ENCODE measurements around the gene ANKRD44.

- no peak for TF ChIP-seq CTCF (IDR thresholded peaks at IDR 0.05; ENCODE audit: low read length)
- no peak for TF ChIP-seq EZH2 (IDR thresholded peaks at IDR 0.05; ENCODE audit: borderline replicate concordance, low read length)
Observed at GRCh38 chr2:197073701-197074433, 236.7 kb downstream of the ANKRD44 start.
